Loucy (cell line): ENCODE measurements around the gene DQX1.

Experiments
- EZH2phosphoT487 ChIP-seq: fragments of 200-600 bp; IDR thresholded peaks from 2 replicates; pipeline ENCODE4 v1.6.1; 2018; ENCODE audit warnings: antibody characterized with exemption, mild to moderate bottlenecking, moderate library complexity, borderline replicate concordance
- TF ChIP-seq, protein P1 (sequence below): fragments of 200-600 bp; sonication (generic); conservative IDR thresholded peaks from 2 replicates; pipeline ENCODE4 v1.5.1; 2014; ENCODE audit warnings: mild to moderate bottlenecking, antibody characterized with exemption, low read length

DNA sequence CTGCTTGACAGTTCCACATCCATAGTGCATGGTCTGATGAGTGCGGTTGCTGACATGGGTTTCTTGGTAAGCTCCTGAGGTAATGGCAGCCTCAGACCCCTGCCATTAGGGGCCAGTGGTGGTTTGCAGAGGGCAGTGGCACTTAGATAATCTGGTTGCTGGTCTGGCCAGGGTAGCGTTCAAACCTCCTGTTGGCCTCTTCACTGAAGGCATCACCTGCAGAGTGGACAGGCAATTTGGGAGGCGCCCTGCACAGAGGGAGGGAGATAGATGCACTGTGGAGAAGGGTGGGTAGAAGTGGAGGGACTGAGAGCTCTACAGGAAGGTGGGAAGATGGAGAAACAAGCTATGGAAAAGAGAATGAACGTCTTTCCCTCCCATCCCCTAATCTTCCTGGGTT is 7.4 kb upstream of the DQX1 start:
- TF ChIP-seq, protein P1, sequence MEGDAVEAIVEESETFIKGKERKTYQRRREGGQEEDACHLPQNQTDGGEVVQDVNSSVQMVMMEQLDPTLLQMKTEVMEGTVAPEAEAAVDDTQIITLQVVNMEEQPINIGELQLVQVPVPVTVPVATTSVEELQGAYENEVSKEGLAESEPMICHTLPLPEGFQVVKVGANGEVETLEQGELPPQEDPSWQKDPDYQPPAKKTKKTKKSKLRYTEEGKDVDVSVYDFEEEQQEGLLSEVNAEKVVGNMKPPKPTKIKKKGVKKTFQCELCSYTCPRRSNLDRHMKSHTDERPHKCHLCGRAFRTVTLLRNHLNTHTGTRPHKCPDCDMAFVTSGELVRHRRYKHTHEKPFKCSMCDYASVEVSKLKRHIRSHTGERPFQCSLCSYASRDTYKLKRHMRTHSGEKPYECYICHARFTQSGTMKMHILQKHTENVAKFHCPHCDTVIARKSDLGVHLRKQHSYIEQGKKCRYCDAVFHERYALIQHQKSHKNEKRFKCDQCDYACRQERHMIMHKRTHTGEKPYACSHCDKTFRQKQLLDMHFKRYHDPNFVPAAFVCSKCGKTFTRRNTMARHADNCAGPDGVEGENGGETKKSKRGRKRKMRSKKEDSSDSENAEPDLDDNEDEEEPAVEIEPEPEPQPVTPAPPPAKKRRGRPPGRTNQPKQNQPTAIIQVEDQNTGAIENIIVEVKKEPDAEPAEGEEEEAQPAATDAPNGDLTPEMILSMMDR, result no peak
- TF ChIP-seq EZH2phosphoT487, result no peak
